ENCODE data around the gene PRPS1L1.

PRPS1L1 gene

DNA sequence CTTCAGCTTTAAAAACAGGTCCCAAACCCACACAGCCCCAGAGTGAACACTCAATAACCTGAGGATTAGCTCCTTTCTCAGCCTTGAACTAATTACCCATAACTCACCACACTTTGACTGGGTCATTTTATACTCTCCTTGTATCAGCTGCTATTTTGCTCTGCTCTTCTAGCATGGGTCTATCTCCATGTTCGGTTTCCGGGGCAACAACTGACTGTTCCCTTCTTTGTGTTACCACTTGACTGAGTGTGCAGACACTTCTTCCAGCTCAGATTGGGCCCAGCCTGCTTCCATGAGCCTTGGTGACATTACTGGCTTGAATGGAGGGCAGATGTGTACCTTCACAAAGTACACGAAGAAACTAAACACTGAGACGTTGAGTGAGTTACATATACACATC is 31.5 kb upstream of the PRPS1L1 start:
- TF ChIP-seq ISL1 (CRISPR knock-in tag; IDR thresholded peaks at IDR 0.05) (no peak), ZNF8 (CRISPR knock-in tag; IDR thresholded peaks at IDR 0.05) (no peak), ESRRG (CRISPR knock-in tag; IDR thresholded peaks at IDR 0.05) (no peak), CREB5 (CRISPR knock-in tag; IDR thresholded peaks at IDR 0.05; ENCODE audit: low read depth) (no peak), PATZ1 (CRISPR knock-in tag; IDR thresholded peaks at IDR 0.05; ENCODE audit: borderline replicate concordance) (no peak), CSDC2 (CRISPR knock-in tag; IDR thresholded peaks at IDR 0.05) (no peak), TOX (CRISPR knock-in tag; IDR thresholded peaks at IDR 0.05; ENCODE audit: borderline replicate concordance) (no peak), ZNF70 (CRISPR knock-in tag; IDR thresholded peaks at IDR 0.05) (no peak), ZFP3 (CRISPR knock-in tag; IDR thresholded peaks at IDR 0.05) (no peak), ZNF565 (CRISPR knock-in tag; conservative IDR thresholded peaks at IDR 0.05; ENCODE audit: low read depth) (no peak)
- ATAC-seq, result no peak

DNA sequence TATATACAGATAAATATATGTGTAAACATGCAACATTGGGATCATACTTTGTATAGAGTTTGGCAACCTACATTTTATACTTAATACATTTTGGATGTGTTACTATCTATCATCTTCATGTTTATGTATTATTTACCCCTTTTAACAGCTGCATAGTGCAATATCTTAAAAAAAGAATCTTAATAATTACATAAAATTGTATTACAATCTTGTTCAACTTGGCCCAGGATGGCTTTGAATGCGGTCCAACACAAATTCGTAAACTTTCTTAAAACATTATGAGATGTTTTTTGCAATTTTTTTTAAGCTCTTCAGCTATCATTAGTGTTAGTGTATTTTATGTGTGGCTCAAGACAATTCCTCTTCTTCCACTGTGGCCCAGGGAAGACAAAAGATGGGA is 26.3 kb upstream of the PRPS1L1 start:
- TF ChIP-seq CREB5 (CRISPR knock-in tag; IDR thresholded peaks at IDR 0.05; ENCODE audit: low read depth), result no peak
- no peak for ATAC-seq

DNA sequence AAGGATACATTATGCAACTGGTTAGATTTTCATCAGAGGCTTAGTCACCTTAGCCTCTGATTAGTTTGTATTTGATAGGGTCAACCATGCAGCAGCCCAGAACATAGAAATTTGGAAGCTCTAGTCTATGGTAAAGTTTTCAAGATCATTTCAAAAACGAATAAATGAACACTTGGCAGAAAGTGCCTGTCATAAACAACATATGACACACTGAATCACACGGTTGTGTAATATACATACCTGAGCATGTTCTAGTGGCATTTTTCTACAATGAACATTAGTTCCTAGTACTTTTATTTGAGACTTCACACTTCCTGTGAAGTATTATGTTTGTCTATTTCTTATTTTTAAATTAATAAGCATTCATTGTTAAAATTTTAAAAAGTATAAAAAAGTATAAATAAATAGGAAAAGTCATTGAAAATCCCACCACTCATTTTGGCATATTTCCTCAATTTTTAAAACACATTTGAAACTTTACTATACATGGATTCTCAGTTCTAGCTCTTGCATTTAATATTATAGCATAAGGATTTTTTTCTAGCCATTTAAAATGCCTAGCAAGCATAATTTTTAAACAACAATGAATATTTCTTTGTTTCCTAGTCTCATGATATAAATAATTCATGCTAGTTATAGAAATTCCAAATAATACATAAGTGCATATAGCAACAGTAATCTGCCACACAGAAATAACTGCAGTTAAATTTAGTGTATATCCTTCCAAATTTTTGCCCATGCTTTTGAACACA is 25.7 kb upstream of the PRPS1L1 start:
- TF ChIP-seq OSR1 (CRISPR knock-in tag; IDR thresholded peaks at IDR 0.05), result no peak
- no peak for TF ChIP-seq SNAI2 (CRISPR knock-in tag; IDR thresholded peaks at IDR 0.05)
- no peak for TF ChIP-seq PATZ1 (CRISPR knock-in tag; IDR thresholded peaks at IDR 0.05; ENCODE audit: borderline replicate concordance)
- TF ChIP-seq, protein P1, sequence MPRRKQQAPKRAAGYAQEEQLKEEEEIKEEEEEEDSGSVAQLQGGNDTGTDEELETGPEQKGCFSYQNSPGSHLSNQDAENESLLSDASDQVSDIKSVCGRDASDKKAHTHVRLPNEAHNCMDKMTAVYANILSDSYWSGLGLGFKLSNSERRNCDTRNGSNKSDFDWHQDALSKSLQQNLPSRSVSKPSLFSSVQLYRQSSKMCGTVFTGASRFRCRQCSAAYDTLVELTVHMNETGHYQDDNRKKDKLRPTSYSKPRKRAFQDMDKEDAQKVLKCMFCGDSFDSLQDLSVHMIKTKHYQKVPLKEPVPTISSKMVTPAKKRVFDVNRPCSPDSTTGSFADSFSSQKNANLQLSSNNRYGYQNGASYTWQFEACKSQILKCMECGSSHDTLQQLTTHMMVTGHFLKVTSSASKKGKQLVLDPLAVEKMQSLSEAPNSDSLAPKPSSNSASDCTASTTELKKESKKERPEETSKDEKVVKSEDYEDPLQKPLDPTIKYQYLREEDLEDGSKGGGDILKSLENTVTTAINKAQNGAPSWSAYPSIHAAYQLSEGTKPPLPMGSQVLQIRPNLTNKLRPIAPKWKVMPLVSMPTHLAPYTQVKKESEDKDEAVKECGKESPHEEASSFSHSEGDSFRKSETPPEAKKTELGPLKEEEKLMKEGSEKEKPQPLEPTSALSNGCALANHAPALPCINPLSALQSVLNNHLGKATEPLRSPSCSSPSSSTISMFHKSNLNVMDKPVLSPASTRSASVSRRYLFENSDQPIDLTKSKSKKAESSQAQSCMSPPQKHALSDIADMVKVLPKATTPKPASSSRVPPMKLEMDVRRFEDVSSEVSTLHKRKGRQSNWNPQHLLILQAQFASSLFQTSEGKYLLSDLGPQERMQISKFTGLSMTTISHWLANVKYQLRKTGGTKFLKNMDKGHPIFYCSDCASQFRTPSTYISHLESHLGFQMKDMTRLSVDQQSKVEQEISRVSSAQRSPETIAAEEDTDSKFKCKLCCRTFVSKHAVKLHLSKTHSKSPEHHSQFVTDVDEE (CRISPR knock-in tag; IDR thresholded peaks at IDR 0.05), result no peak
- no peak for TF ChIP-seq ZNF70 (CRISPR knock-in tag; IDR thresholded peaks at IDR 0.05)
- TF ChIP-seq CSDC2 (CRISPR knock-in tag; IDR thresholded peaks at IDR 0.05), result no peak
- TF ChIP-seq RARB (CRISPR knock-in tag; IDR thresholded peaks at IDR 0.05), result no peak
- no peak for TF ChIP-seq GLIS3 (CRISPR knock-in tag; IDR thresholded peaks at IDR 0.05)
- TF ChIP-seq ISL1 (CRISPR knock-in tag; IDR thresholded peaks at IDR 0.05), result no peak
- no peak for TF ChIP-seq ZNF8 (CRISPR knock-in tag; IDR thresholded peaks at IDR 0.05)
- no peak for TF ChIP-seq BACH2 (CRISPR knock-in tag; IDR thresholded peaks at IDR 0.05; ENCODE audit: borderline replicate concordance)
- TF ChIP-seq TOX (CRISPR knock-in tag; IDR thresholded peaks at IDR 0.05; ENCODE audit: borderline replicate concordance), result no peak
- no peak for TF ChIP-seq ZC3H10 (CRISPR knock-in tag; IDR thresholded peaks at IDR 0.05)
- no peak for TF ChIP-seq PPARA (CRISPR knock-in tag; IDR thresholded peaks at IDR 0.05; ENCODE audit: borderline replicate concordance)
- no peak for TF ChIP-seq CREB5 (CRISPR knock-in tag; IDR thresholded peaks at IDR 0.05; ENCODE audit: low read depth)
- no peak for TF ChIP-seq ZNF565 (CRISPR knock-in tag; conservative IDR thresholded peaks at IDR 0.05; ENCODE audit: low read depth)
- TF ChIP-seq ZFP30 (CRISPR knock-in tag; IDR thresholded peaks at IDR 0.05), result no peak
- no peak for ATAC-seq
